Activated CD4-positive, alpha-beta T cell treated with anti-CD3 and anti-CD28 coated beads, Interleukin-2, amount 50 U/mL, for 24 hours (primary cell): ENCODE data around the gene ZFPL1.

ENCODE experiments used
- DNase-seq, 2 donors: peaks; one replicate each; pipeline ENCODE4 v3.0.0-alpha.2; 2020; ENCODE audit warnings: low read depth in 1 of 2, low spot score in 1 of 2

ZFPL1 gene

DNA sequence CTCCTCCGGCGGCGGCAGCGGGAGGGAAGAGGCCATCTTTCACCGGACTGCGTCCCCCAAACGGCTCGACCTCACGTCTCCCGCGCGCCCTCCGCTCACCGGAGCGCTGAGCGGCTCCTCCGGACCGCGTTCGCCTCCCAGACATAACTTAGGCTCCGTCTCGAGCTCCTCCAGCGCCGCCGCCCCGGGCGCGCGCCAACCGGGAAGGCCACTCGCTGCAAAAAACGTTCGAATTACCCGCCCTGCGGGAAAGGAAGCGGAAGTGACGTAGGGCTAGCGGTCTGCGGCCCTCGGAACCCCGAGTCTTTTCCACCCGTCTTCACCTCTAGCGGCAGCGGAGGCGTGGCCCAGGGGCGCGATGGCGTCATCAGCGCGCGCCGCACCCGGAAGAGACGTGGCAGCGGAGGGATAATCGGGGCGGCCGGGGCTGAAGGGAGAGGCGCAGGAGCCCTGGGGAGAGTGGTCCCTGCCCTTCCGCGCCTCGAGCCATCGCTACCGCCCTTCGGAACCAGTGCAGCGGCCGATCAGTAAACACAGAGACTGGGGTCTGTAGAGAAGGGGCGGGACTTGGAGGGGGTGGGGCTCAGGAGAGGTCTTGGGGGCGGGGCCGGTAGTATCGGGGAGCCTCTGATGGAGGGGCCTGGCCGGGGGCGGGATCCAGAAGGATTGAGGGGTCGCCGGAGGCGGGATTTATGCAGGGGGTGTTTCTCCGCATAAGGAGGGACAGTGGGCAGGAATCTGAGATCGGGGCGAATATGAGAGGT lies at the start of gene ZFPL1, which contains the start of gene CDCA5:
TSS of gene ZFPL1 (plus strand) at position 389 of the 764 bp plus-strand sequence. CDS start 477 bp downstream, outside the sequence.
TSS of gene CDCA5 (minus strand) at position 207 of the 764 bp plus-strand sequence. CDS start at position 145, 62 bp downstream.
- peak; percentile 94 to 96 for DNase-seq

GRCh38 chr11:65034423-65034822 lies 49.6 kb upstream of the ZFPL1 start:
- DNase-seq = no peak

- no peak for DNase-seq
These were observed 48.4 kb upstream of the ZFPL1 start for GRCh38 chr11:65035579-65035978.

DNA sequence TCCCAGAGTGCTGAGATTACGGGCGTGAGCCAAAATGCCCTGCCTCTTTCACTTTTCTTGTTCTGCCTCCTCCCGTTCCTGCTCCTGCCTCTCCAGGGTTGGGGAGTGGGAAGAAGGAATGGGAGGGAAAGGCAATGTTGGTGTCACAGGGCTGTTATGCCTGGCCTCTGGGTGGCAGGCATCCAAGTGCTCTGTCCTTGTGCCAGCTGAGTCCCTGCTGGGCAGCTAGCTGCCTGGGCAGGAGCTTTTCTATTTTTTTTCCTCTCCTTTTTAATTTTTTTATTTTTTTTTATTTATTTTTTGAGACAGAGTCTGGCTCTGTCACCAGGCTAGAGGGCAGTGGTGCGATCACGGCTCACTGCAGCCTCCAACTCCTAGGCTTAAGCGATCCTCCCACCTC lies 47.1 kb upstream of the ZFPL1 start:
- DNase-seq = no peak

- no peak for DNase-seq
These were observed 43.5 kb upstream of the ZFPL1 start for GRCh38 chr11:65040520-65040846.

DNA sequence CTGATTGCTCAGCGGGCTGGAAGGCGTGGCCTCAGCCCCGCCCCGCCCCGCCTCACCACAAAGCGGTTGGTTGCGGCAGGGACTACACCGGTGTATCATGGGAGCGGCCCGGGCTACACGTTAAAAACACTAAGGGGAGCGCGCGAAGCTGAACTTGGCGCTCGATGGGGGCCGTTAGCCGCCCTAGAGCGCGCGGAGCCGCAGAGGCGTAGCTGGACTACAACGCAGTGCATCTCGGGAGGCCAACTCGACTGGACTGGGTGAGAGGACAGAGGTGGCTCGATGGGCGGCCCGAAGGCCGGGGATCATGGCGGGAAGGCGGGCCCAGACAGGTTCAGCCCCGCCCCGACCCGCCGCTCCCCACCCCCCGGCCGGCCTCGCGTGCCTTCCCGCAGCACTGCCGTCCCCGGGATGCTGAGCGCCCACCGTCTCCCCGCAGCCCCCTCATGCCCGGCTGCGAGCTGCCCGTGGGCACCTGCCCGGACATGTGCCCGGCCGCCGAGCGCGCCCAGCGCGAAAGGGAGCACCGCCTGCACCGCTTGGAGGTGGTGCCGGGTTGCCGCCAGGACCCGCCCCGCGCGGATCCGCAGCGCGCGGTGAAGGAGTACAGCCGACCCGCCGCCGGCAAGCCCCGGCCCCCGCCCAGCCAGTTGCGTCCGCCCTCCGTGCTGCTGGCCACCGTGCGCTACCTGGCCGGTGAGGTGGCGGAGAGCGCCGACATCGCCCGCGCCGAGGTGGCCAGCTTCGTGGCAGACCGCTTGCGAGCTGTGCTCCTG lies 43.0 kb upstream of the ZFPL1 start, which contains the start of gene SAC3D1:
TSS of gene SAC3D1 (plus strand) at position 364 of the 776 bp plus-strand sequence. CDS start at position 447, 83 bp downstream.
- DNase-seq = peak; percentile 75 to 80

DNA sequence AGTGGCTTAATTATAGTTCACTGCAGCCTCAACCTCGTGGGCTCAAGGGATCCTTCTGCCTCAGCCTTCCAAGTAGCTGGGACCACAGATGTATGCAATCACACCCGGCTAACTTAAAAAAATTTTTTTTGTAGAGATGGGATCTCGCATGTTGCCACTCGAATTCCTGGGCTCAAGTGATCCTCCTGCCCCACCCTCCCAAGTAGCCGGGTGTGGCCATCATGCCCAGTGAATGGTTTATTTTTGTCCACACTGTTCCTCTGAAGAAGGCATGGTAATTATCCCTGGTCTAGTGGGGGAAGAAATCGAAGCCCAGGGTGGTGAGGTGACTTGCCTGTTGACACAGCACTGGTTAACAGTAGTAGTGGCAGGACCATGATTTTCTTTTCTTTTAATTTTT lies 41.1 kb upstream of the ZFPL1 start:
- DNase-seq = no peak

GRCh38 chr11:65043881-65044501 lies 40.0 kb upstream of the ZFPL1 start:
- no peak for DNase-seq

DNA sequence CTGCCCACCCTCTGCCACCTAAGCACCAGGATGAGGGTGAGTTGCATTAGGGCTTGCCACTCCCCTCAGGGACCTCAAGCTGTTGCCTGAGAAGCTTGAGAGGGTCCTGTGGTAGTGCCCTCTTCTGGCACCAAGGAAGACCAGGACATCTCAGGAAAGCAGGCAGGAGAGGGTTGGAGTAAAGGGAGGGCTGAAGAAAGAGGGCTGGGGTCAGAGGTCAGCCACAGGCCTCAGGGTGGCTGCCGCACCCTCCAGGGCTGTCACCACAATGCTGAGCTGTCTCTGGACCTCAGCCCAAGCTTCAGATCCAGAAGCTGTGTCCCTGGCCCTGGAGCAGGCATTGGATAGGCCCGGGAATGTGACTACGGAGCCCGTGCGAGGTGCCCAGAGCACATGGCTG lies 39.0 kb upstream of the ZFPL1 start:
- DNase-seq = no peak

DNA sequence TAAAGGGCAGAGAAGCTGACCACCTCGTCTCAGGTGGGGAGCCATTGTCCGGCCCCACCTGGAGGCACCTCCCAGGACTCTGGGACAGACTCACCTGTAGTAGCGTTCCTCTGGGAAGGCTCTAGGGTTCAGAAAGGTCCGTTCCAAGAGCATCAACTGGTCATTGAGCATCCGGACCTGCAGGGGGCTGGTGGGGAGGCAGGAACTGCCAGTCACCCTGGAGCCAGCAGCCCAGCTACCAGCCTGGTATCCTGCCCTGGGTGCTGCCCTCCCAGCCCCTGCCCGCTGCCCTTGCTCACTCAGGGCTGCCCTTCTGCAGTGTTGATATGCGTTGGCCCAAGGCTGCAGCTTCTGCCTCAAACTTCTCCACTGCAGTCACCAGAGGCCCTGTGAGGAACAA lies 38.3 kb upstream of the ZFPL1 start:
- no peak for DNase-seq

DNA sequence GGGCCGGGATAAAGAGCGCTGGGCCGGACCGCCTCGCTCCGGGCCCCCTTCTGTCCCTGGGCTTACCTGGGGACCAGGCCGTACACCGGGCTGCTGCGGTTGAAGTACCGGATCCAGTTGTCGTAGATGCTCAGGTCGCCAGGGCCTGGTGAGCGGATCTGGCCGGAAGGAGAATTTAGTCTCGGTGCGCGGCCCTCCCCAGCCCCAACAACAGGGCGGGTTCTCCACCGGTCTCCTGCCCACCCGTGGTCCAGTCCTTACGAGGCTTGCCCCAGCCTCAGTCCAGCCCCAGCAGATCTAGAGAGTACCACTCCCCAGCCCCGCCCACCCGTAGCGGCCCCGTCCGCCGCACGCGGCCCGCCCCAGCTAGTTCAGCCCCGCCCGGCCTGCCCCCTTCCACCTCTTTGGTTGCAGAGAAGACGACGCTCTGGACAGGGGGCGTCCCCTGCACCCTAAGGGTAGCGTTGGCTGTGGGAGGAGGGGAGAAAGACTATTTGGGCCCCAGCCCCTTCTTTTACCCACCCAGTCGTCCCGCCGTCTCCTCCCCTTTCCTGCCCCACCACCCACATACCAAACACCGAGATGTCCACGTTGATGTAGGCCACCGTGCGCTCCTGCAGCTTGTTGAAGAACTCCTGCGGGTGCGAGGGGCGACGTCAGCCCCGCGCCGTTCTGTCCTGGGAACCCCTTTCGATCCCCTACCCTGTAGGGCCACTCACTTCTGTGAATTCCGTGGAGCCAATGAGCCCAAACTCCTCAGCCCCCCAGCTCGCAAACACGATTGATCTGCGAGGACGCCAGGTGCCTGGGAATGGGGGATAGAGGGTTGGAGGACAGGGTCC lies 36.2 kb upstream of the ZFPL1 start:
- no peak for DNase-seq

DNA sequence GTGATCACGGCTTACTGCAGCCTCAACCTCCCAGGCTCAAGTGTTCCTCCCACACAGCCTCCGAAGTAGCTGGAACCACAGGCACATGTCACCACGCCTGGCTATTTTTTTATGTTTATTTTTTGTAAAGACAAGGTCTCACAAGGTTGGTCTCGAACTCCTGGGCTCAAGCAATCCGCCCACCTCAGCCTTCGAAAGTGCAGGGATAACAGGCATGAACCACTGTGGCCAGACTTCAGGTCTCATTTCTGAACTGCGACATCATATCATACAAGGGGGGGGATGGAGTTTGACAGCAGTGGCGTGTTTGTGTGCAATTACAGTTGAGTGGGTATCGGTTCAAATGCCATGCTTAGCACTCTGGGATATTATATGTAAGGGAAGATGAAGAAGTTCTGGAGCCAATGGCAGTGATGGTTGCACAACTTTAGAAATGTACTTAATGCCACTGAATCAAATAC lies 32.6 kb upstream of the ZFPL1 start:
- no peak for DNase-seq

GRCh38 chr11:65053827-65054508 lies 30.1 kb upstream of the ZFPL1 start:
- DNase-seq = no peak

GRCh38 chr11:65055538-65055937 lies 28.5 kb upstream of the ZFPL1 start:
- DNase-seq = no peak

GRCh38 chr11:65056999-65057398 lies 27.0 kb upstream of the ZFPL1 start:
- DNase-seq = no peak

GRCh38 chr11:65057526-65057925 lies 26.5 kb upstream of the ZFPL1 start:
- DNase-seq = no peak

GRCh38 chr11:65058012-65058411 lies 26.0 kb upstream of the ZFPL1 start:
- DNase-seq = no peak

GRCh38 chr11:65058419-65059054 lies 25.5 kb upstream of the ZFPL1 start, which contains the start of gene NAALADL1:
NAALADL1 (minus strand) TSS chr11:65058553; CDS start chr11:65058521, 32 bp downstream.
- DNase-seq = no peak

- no peak for DNase-seq
These were observed 24.5 kb upstream of the ZFPL1 start for GRCh38 chr11:65059523-65059922.
